ENCODE results near the gene CPM. TPM values are rescaled to one million over a fixed set of nuclear protein-coding genes. Genes with fewer than 3 reads are reported as not detected.

CPM gene
- 100 to 1,000 TPM; 233 to 478 (median 301) TPM for total RNA-seq

GRCh38 chr12:68932961-68933893, at the start of gene CPM:
CPM (minus strand) TSS chr12:68933171; CDS start chr12:68932837, 334 bp downstream.
- TF ChIP-seq, protein P1, sequence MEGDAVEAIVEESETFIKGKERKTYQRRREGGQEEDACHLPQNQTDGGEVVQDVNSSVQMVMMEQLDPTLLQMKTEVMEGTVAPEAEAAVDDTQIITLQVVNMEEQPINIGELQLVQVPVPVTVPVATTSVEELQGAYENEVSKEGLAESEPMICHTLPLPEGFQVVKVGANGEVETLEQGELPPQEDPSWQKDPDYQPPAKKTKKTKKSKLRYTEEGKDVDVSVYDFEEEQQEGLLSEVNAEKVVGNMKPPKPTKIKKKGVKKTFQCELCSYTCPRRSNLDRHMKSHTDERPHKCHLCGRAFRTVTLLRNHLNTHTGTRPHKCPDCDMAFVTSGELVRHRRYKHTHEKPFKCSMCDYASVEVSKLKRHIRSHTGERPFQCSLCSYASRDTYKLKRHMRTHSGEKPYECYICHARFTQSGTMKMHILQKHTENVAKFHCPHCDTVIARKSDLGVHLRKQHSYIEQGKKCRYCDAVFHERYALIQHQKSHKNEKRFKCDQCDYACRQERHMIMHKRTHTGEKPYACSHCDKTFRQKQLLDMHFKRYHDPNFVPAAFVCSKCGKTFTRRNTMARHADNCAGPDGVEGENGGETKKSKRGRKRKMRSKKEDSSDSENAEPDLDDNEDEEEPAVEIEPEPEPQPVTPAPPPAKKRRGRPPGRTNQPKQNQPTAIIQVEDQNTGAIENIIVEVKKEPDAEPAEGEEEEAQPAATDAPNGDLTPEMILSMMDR (IDR thresholded peaks at IDR 0.05), result no peak
- ATAC-seq (ENCODE audit: low FRiP score), result peak; percentile 92
- no peak for DNase-seq (ENCODE audit: low spot score)

DNA sequence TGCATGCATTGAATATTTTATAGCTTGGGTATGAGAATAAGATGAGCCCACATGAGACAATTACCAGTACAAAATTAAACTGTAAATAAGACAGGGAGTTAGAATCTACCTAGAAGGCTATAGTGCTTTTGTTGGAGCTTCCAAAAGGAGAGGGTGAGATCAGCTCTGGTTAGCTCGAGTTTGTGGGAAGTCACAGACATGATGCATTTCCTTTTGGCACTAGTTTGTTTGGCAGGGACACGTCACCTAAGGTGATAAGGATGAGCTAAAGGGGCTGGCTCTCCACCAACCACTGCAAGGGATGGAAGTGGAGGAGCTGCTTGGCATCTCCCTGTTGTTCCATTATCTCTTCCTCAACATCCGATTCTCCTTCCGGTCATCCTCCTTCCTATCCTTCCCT, 48.5 kb upstream of the CPM start:
- ATAC-seq (ENCODE audit: low FRiP score) (no peak), DNase-seq (ENCODE audit: low spot score) (no peak)
- TF ChIP-seq, protein P1 (IDR thresholded peaks at IDR 0.05), result no peak

DNA sequence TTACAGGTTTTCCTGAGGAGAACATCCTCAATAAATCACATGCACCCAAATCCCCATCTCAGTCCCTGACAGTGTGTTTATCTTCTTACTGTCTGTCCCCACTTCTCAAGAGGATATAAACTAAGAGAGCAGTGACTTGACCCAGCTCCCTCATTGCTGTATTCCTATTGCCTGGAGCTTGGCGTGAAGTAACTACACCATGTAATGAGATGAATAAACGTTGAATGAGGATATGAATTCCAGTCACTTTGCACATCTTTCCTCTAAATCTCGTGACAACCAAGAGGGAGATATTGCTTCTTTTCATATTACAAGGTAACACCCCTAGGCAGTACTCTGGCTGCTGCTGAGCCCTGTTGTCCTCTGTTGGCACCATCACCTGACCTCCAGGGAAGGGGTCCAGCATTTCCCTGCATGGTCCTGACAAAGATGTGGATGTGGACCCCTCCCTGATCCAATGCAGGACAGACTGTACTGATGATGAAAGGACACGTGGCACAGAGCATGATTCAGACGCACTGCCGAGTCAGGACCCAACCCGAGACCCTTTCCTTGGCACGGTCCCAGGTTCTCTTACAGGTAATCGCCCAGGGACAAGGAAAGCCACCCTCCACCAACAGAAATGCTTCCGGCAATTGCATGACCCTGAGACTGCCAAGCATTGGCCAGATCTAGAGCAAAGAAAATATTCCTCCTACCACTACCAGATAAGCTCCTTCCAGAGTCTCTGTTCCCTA, 47.7 kb upstream of the CPM start:
- DNase-seq (ENCODE audit: low spot score) (no peak), ATAC-seq (ENCODE audit: low FRiP score) (no peak)
- TF ChIP-seq, protein P1 (IDR thresholded peaks at IDR 0.05), result no peak

GRCh38 chr12:68978678-68979077, 45.7 kb upstream of the CPM start:
- ATAC-seq (ENCODE audit: low FRiP score) (no peak), DNase-seq (ENCODE audit: low spot score) (no peak)
- TF ChIP-seq, protein P1 (IDR thresholded peaks at IDR 0.05), result no peak

DNA sequence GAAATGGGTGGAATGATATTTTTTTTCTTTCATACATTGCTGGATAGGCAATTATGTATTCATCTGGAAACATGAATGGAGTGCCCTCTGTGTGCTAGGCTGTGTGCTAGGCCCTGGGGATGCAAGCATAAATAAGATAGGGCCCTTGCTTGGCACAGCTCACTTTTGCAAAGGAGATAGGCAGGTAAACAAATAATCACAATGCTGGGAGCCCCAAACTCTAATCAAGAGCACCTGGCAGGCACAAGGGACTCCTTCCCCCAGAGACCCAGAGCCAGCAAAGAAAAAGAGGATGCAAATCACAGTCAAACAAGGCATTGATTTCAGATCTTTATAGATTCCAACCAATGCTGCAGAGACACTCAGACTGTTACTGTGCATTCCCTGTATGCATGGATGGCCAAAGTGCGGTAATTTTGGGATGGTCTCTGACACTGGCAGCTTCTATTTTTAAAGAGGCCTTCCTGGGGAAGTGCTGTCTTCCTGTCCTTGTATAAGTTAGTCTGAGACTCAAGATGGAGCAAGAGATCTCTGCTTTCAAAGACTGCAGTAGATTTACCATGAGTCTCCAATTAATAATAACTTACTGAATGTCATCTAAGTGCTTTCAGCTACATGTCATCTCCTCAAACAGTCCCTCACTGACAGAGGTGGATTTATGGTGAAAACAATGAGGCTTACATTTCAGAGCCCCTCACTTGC, 45.1 kb upstream of the CPM start:
- no peak for ATAC-seq (ENCODE audit: low FRiP score)
- TF ChIP-seq, protein P1 (IDR thresholded peaks at IDR 0.05), result no peak
- DNase-seq (ENCODE audit: low spot score), result no peak

- TF ChIP-seq, protein P1 (IDR thresholded peaks at IDR 0.05), result no peak
- DNase-seq (ENCODE audit: low spot score), result no peak
- ATAC-seq (ENCODE audit: low FRiP score), result no peak
These were observed 44.4 kb upstream of the CPM start for GRCh38 chr12:68977335-68977734.

Measured in omental fat pad (tissue), 4 donors.